GM12874 (cell line): ENCODE data around the gene MAP3K1.

Experiments used
- TF ChIP-seq, protein P1 (sequence below): IDR thresholded peaks from 2 replicates; pipeline ENCODE4 v1.5.1; 2011; ENCODE audit warnings: low read depth, mild to moderate bottlenecking, control low read depth, low read length, moderate library complexity; ENCODE audit not compliant: insufficient read depth

MAP3K1 gene

GRCh38 chr5:56817263-56818014 lies 2.1 kb downstream of the MAP3K1 start:
- TF ChIP-seq, protein P1, sequence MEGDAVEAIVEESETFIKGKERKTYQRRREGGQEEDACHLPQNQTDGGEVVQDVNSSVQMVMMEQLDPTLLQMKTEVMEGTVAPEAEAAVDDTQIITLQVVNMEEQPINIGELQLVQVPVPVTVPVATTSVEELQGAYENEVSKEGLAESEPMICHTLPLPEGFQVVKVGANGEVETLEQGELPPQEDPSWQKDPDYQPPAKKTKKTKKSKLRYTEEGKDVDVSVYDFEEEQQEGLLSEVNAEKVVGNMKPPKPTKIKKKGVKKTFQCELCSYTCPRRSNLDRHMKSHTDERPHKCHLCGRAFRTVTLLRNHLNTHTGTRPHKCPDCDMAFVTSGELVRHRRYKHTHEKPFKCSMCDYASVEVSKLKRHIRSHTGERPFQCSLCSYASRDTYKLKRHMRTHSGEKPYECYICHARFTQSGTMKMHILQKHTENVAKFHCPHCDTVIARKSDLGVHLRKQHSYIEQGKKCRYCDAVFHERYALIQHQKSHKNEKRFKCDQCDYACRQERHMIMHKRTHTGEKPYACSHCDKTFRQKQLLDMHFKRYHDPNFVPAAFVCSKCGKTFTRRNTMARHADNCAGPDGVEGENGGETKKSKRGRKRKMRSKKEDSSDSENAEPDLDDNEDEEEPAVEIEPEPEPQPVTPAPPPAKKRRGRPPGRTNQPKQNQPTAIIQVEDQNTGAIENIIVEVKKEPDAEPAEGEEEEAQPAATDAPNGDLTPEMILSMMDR = no peak

DNA sequence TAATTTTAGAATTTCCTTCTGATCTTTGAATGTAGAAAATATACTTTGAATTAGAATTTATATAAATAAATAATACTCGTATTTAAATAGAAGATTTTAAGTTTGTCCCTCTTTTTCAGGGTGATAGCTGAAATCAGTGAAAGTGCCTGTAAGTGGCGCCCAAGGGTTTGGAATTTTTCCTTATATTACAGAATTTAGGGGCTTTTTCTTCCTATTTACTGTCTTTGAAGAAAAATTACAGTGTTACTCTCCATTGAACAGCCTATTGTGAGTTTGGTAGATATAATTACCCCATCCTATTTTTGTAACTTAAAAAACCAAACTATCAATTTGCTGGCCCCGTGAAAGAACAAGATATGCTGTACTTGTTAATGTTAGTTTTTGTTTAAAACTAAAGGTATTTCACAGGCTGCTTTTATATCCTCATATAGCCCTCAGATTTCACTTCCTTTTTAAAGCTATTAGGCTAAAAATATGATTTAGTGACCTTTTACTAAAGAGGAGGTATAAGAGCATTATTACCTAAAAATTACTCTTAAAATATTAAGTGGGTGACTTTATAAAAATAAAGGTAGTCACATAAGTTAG lies 3.2 kb downstream of the MAP3K1 start:
- TF ChIP-seq, protein P1 = no peak

GRCh38 chr5:56819060-56819881 lies 3.9 kb downstream of the MAP3K1 start:
- TF ChIP-seq, protein P1 = no peak

GRCh38 chr5:56822981-56823380 lies 7.6 kb downstream of the MAP3K1 start:
- TF ChIP-seq, protein P1 = no peak

- TF ChIP-seq, protein P1 = no peak
Measured at GRCh38 chr5:56824019-56824418, 8.7 kb downstream of the MAP3K1 start.

DNA sequence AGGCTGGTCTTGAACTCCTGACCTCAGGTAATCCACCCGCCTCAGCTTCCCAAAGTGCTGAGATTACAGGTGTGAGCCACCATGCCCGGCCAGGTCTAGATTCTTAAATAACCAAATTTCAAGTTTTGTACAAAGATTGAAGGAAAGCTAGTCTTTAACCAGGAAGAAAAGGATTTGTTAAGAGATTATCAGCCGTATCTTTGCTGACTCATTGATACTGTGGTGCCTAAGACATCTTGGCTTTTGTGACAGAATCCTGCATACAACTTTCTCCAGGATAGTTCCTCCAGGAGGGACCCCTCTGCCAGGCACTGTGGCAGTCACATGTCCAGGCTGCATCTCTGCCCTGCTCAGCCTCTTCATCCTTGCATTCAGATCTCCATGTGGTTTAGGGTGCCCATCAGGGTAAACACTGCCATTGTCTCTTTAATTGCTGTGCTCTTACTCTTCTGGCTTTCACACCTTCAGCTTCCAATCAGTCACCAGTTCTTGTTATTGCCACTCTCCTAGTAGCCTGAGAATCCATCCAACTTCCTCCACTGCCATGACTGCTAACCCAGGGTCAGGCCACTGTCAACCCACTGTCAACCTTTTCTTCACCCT lies 10.0 kb downstream of the MAP3K1 start:
- TF ChIP-seq, protein P1 = no peak

GRCh38 chr5:56827049-56827448 lies 11.7 kb downstream of the MAP3K1 start:
- TF ChIP-seq, protein P1 = peak; percentile 36
